GM18507 (cell line): ENCODE results near the gene MYH15.
A peak's percentile ranks its signal among the peaks of the same experiment; 100 is the strongest.

Source experiments
- DNase-seq: peaks from one replicate; pipeline ENCODE4 v3.0.0; 2011; ENCODE audit warnings: low read depth; ENCODE audit not compliant: insufficient read length; ENCODE audit errors: extremely low spot score
- FAIRE-seq: peaks from 2 replicates; lab custom pipeline; 2011; peaks lifted over from hg19 to GRCh38; lab: Jason Lieb, UNC

Gene MYH15

GRCh38 chr3:108477511-108478147 lies 32.8 kb downstream of the MYH15 start:
- DNase-seq (peak; percentile 14), FAIRE-seq (peak; percentile 95)

GRCh38 chr3:108475220-108475782 lies 35.1 kb downstream of the MYH15 start:
- no peak for DNase-seq
- FAIRE-seq = no peak

GRCh38 chr3:108474581-108474980 lies 35.8 kb downstream of the MYH15 start:
- FAIRE-seq (no peak), DNase-seq (no peak)

- DNase-seq (no peak), FAIRE-seq (no peak)
These were observed 36.7 kb downstream of the MYH15 start for GRCh38 chr3:108473711-108474110.

GRCh38 chr3:108472001-108472591 lies 38.3 kb downstream of the MYH15 start:
- no peak for DNase-seq

GRCh38 chr3:108471426-108471825 lies 39.0 kb downstream of the MYH15 start:
- no peak for DNase-seq
- no peak for FAIRE-seq

More at GRCh38 chr3:108472001-108472591, 38.3 kb downstream of the MYH15 start:
- no peak for FAIRE-seq

GRCh38 chr3:108469126-108469525 lies 41.3 kb downstream of the MYH15 start:
- no peak for FAIRE-seq

GRCh38 chr3:108468577-108468976 lies 41.8 kb downstream of the MYH15 start:
- FAIRE-seq (no peak), DNase-seq (no peak)

More at GRCh38 chr3:108469126-108469525, 41.3 kb downstream of the MYH15 start:
- DNase-seq = no peak

- no peak for FAIRE-seq
- no peak for DNase-seq
These were observed 47.5 kb downstream of the MYH15 start for GRCh38 chr3:108462899-108463298.

GRCh38 chr3:108461661-108462111 lies 48.7 kb downstream of the MYH15 start:
- FAIRE-seq = no peak
- DNase-seq = no peak

- FAIRE-seq = no peak
These were observed 51.2 kb downstream of the MYH15 start for GRCh38 chr3:108459225-108459624.

GRCh38 chr3:108455212-108455705 lies 55.1 kb downstream of the MYH15 start:
- no peak for DNase-seq
- no peak for FAIRE-seq

More at GRCh38 chr3:108459225-108459624, 51.2 kb downstream of the MYH15 start:
- DNase-seq = no peak

GRCh38 chr3:108453565-108453964 lies 56.8 kb downstream of the MYH15 start:
- DNase-seq = no peak
- no peak for FAIRE-seq

- FAIRE-seq (no peak), DNase-seq (no peak)
These were observed 60.0 kb downstream of the MYH15 start for GRCh38 chr3:108450444-108450843.

GRCh38 chr3:108448593-108448992 lies 61.8 kb downstream of the MYH15 start:
- FAIRE-seq (peak; percentile 44), DNase-seq (no peak)

- DNase-seq = no peak
- FAIRE-seq = no peak
These were observed 63.1 kb downstream of the MYH15 start for GRCh38 chr3:108447096-108447847.

GRCh38 chr3:108442281-108442680 lies 68.1 kb downstream of the MYH15 start:
- DNase-seq (no peak), FAIRE-seq (no peak)

- DNase-seq = no peak
- no peak for FAIRE-seq
These were observed 68.9 kb downstream of the MYH15 start for GRCh38 chr3:108441518-108441917.

- no peak for DNase-seq
These were observed 69.3 kb downstream of the MYH15 start for GRCh38 chr3:108441071-108441507.

GRCh38 chr3:108438542-108438941 lies 71.9 kb downstream of the MYH15 start:
- FAIRE-seq = no peak
- no peak for DNase-seq

More at GRCh38 chr3:108441071-108441507, 69.3 kb downstream of the MYH15 start:
- no peak for FAIRE-seq
